MM.1S (cell line): ENCODE measurements around the gene PTPRA.

Experiments used
- EZH2phosphoT487 ChIP-seq: fragments of 300-600 bp; sonication (generic); IDR thresholded peaks from 2 replicates; pipeline ENCODE4 v1.6.1; 2018; ENCODE audit warnings: antibody characterized with exemption, low read length
- TF ChIP-seq, protein P1 (sequence below): fragments of 300-600 bp; sonication (generic); IDR thresholded peaks from 2 replicates; pipeline ENCODE4 v1.5.1; 2016; ENCODE audit warnings: antibody characterized with exemption, low read length, mixed read lengths

DNA sequence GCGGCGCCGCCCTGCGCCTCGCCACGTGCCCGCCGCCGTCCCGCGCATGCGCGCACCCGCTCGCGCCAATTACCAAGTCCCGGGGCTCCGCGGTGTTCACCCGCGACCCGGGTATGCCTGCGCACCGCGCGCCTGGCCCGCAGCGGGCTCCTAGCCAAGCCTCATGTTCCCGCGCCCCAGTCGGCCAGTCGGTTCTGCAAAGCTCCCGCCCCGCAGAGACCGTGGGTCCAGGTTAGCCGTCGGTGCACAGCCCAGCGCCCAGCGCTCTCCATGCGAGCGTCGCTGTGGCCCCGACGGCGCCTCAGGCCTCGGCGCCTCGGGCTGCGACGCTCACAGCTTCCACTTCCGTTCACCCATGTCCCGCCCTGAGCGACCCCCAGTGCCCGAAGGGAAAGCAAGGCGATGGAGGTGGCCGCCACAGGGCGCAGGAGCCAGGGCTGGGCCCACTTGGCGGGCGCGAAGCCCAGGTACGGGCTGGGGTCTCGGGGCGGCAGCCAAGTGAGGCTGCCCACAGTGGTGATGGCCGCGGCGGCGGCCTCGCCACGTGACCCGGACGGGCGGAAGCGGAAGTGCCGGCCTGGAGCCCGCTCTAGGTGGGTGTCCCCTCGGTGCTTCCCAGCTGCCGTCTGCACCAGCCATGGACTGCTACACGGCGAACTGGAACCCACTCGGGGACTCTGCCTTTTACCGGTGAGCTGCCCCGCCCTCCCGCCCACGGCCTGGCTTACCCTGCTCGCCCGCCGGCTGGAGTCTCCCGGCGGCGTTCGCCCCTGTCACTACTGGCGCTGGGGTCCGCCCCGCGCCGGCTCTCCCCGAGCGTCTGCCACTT, 32.9 kb upstream of the PTPRA start, which contains the start of the genes PCED1A and VPS16:
- TF ChIP-seq EZH2phosphoT487, result no peak
- TF ChIP-seq, protein P1, sequence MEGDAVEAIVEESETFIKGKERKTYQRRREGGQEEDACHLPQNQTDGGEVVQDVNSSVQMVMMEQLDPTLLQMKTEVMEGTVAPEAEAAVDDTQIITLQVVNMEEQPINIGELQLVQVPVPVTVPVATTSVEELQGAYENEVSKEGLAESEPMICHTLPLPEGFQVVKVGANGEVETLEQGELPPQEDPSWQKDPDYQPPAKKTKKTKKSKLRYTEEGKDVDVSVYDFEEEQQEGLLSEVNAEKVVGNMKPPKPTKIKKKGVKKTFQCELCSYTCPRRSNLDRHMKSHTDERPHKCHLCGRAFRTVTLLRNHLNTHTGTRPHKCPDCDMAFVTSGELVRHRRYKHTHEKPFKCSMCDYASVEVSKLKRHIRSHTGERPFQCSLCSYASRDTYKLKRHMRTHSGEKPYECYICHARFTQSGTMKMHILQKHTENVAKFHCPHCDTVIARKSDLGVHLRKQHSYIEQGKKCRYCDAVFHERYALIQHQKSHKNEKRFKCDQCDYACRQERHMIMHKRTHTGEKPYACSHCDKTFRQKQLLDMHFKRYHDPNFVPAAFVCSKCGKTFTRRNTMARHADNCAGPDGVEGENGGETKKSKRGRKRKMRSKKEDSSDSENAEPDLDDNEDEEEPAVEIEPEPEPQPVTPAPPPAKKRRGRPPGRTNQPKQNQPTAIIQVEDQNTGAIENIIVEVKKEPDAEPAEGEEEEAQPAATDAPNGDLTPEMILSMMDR, result no peak
